Stimulated activated CD4-positive, alpha-beta T cell treated with anti-CD3 and anti-CD28 coated beads, Interleukin-2, amount 100 ng/mL, for 24 hours (primary cell): ENCODE measurements around the gene NR4A3.

Experiments
- DNase-seq, 2 donors: peaks; one replicate each; pipeline ENCODE4 v3.0.0-alpha.2; 2020

Gene NR4A3

DNA sequence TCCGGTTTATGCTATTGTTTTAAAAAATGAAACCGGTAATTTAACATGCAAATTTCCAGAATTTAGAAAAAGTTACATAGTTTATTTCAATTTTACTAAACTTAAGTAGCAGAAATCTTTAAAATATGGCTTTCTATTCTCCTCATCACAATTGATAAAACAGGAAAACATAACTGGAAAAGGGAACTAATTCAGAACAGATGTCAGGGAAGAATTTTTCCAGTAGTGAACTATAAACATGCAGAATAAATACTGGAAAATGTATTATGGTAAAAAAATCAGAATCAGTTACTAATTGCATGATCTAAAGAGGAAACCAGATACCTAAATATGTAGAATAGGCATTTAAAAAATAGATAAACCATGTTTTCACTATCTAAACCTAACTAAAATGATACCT, 7.3 kb upstream of the NR4A3 start:
- DNase-seq: no peak

GRCh38 chr9:99816392-99816791, 5.3 kb upstream of the NR4A3 start:
- no peak for DNase-seq

- DNase-seq: no peak
Measured at GRCh38 chr9:99818500-99818899, 3.2 kb upstream of the NR4A3 start.

- DNase-seq: peak; percentile 90 to 92
Measured at GRCh38 chr9:99819123-99819855, 2.4 kb upstream of the NR4A3 start.

DNA sequence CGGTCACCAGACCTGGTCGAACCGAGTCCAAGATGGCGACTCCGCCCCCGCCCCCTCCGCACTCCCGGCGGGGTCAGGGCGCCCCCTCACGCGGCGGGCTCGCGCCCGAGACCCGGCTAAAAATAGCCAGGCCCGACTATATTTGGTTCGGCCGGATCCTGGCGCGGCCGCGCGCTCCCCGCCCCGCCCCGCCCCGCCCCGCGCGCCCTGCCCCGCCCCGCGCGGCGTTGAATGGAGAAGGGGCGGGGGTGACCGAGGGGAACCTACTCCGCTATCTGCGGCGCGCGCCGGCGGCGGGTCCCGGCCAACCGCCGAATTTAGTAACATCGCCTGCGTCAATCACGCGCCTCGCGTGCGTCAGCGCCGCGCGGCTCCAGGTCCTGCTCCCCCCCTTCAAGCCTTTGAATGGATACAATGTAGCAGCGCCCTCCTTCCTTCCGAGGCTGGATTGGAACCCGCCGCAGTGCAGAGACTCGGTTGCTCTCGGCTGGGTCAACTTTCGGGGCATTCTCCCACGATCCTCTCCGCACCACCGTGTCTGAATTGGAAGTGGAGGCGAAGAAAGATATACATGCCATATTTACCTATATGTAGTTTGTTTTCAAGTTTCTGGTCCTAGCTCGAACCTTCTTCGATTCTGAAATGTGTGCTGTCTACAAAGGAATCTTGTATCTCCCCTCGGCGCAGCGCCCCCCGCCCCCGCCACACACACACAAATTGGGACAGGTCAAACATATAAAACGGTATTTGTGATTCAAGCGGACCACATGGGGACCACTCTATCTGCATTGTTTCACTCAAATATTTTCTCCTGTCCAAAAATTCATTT, 1.6 kb upstream of the NR4A3 start:
- peak; percentile 85 to 86 for DNase-seq

DNA sequence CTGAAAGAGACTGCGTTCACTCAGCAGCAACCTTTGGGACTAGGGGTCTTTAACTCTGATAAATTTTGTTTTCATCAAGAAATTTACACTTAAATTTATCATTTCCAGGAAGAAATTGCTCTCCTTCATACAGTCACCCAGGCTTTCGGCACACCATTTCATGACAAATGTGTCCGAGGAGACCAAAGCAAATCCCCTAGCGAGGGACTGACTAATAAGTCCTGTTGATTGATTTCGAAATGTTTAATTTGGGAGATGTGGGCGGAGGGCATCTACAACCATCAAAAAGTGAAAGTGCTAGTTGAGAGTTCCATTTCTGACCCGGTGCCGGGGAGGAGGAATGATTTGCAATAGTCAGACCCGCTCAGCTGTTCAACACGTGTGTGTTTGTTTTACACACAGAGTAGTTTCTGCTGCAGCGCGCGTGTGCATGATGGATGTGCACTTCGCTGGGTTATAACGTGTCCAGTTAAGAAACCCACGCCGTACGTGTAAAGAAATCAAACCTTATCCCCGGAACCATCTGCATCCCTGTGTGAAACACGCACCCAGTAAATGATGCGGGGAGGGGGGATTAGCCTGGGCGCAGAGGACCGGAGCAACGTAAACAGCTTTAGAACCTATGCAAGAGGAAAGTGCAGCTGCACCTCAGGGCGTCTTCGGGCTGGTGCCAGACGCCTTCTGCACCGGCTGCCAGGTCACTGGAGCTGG, 845 bp upstream of the NR4A3 start:
- DNase-seq: peak; percentile 59 to 64

DNA sequence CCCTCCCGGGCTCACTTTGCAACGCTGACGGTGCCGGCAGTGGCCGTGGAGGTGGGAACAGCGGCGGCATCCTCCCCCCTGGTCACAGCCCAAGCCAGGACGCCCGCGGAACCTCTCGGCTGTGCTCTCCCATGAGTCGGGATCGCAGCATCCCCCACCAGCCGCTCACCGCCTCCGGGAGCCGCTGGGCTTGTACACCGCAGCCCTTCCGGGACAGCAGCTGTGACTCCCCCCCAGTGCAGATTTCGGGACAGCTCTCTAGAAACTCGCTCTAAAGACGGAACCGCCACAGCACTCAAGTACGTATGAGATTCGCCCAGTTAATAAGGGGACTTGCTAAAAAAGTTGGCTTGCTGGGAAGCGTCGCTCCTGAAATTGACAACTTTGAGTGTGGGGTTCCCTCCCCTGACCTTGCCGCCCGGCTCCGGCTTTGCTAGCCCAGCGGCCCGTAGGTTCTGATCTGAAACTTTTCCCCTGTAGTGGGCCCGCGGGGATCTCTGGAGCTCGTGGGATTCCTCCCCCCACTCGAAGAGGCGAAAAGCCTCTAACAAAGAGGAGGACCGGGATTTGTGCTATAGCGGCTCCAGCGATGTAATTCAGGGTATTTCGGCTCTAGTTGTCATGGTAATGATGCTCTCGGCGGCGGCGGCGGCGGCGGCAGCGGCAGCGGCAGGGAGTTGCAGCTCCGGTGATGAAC, 572 bp downstream of the NR4A3 start:
- DNase-seq: peak; percentile 55 to 65

GRCh38 chr9:99822806-99823591, 1.3 kb downstream of the NR4A3 start:
- peak in 1 of 2 donors; percentile 35 for DNase-seq

GRCh38 chr9:99823681-99824377, 2.1 kb downstream of the NR4A3 start:
- peak; percentile 84 to 90 for DNase-seq

DNA sequence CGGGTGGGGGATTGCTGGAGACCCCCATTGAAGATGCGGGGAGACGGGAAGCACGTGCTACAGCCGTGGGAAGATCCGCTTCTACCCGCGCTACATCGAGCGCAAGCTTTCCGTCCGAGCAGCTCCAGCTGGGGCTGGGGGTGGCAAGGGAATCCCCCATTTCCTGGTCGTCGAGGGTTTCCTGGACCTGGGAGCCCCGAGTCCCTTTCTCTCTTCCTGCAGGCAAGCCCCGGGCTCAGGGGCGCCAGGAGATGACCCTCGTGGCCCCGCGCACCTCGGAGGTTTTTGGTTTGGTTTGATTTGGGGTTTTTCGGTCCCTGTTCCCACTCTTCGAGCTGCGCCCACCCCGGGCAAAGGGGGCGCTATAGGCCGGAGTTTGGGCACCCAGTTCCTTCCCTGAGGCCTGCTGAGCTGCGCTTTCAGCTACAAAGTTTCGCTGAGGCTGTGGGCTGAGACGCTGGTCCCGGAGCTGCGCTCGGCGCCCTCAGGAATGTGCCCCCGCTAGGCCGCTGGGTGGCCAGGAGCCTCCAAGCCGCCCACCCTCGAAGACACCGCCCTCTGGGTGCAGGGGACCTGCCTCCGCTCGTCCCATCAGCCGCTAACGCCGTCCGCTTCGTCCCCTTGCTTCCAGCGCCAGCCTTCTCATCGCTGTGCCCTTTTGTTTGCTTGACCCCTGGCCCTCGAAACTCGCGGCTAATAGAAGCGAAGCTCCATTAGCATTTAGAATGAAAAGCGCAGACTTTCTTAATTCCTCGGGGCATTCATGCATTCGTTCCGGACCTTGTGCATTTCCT, 2.9 kb downstream of the NR4A3 start:
- DNase-seq: peak; percentile 72 to 76

DNA sequence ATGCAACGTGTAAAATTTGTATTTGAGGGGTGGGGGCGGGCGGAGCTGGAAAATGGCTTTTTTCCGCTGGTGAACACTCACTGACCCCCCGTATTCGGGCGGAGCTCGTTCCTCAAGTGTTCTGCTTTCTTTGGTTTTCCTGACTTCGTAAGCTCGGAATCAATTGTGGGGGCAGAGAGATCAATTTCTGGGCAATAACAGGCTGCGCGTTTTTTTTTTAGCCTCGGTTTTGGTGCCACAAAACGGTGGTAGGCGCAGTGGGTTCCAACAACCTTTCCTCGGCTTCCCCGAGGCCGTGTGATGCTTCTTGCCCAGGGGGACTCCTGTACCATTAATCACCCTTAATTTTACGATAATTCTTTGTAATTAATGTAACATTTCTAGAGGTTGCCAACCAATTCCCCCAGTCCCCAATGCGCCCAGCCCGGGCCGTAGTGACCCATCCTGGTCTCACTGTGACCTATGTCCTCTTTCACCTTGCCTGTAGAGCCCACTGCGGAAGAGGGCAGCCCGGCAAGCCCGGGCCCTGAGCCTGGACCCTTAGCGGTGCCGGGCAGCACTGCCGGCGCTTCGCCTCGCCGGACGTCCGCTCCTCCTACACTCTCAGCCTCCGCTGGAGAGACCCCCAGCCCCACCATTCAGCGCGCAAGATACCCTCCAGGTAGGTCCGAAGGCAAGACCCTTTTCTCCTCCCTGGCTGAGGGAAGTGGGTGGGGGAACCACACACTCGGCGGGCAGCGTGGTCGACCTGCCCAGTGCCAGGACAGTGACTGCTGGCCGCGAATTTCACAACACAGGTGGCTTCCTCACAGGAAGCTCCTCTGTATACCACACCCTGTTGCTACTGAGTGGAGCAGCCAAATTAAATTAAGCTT, 3.7 kb downstream of the NR4A3 start:
- DNase-seq: no peak

DNA sequence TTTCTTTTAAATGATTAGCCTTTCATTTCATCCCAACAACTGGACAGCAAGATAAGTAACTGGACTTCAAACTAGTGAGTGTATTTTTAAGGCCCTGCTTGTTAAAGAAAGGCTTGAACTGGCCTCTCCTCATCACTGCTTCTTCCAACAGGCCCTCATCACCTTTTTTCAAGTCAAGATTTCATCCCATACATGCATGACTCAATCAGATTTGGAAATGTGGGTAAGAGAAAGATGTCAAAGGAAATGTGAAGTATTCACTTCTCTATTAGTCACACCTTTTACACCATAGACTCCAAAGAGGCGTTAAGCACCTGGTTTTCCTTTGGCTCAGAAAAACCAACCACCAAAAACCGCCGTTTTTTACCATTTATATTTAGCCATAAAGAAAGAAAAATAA, 4.9 kb downstream of the NR4A3 start:
- DNase-seq: no peak

DNA sequence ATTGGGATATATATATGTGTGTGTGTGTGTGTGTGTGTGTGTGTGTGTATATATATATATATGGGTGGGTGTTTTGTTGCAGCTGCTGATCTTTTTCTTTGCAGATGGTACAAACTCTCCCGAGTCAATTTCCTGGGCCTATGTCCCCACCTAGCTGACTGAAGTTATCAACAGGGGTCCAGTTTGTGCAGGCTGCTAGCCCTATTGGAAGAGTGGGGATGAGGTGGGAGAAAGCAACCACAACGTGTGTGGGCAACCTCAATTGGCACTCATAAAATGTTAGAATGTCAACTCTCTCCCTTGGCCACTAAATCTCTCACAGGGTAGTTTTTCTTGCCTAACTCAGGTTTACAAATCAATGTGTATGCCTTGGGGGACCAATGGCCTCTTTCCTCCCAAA, 5.6 kb downstream of the NR4A3 start:
- no peak for DNase-seq

- no peak for DNase-seq
Measured at GRCh38 chr9:99828054-99828416, 6.3 kb downstream of the NR4A3 start.

DNA sequence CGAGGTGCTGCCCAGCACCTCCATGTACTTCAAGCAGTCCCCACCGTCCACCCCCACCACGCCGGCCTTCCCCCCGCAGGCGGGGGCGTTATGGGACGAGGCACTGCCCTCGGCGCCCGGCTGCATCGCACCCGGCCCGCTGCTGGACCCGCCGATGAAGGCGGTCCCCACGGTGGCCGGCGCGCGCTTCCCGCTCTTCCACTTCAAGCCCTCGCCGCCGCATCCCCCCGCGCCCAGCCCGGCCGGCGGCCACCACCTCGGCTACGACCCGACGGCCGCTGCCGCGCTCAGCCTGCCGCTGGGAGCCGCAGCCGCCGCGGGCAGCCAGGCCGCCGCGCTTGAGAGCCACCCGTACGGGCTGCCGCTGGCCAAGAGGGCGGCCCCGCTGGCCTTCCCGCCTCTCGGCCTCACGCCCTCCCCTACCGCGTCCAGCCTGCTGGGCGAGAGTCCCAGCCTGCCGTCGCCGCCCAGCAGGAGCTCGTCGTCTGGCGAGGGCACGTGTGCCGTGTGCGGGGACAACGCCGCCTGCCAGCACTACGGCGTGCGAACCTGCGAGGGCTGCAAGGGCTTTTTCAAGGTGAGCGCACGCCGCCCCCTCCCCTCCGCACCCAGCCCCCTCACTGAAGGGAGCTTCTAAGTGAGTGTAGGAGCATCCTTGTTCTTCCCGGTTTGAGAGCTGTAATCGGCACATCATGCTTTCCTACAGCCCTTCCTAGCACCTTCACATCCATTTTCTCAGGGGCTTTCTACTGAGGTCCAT, 6.9 kb downstream of the NR4A3 start:
- DNase-seq: no peak

DNA sequence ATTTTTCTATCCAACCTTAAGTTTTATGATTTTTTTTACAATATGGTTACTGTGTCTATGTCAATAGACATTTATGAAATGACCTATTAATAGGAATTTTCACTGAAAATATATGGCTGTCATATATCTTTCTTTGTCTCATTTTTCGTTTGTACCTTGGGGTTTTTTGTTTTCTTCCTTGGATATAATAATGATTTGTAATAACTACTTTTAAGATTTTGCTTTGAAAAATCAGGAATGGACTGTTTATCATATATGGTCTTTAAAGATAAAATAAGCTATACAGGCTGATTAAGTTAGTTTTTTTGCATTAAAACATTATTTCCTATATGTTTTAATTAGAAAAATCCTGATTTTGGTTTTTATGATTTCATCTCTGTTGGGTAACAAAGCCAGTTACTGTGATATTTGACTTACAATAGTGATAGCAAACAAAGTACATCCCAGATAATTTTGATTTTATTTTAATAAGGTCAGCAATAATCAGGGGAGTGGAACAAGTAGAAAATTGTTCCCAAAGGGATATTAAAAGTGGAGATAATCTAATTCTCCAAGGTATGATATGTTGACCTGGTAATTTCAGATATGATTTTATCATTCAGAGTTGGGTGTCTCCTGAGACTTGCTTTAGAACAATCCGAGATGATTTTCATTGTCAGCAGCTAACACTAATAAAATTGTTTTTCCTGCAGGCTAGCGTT, 10.3 kb downstream of the NR4A3 start:
- no peak for DNase-seq

DNA sequence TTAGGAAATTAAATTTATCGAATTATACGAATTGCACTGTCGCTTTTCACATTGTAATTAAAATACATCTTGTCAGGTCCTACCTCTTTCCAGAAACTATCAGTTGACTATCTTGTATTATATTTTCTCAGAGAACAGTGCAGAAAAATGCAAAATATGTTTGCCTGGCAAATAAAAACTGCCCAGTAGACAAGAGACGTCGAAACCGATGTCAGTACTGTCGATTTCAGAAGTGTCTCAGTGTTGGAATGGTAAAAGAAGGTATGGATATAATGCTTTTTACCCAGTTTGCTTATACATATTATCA, 10.8 kb downstream of the NR4A3 start:
- no peak for DNase-seq

DNA sequence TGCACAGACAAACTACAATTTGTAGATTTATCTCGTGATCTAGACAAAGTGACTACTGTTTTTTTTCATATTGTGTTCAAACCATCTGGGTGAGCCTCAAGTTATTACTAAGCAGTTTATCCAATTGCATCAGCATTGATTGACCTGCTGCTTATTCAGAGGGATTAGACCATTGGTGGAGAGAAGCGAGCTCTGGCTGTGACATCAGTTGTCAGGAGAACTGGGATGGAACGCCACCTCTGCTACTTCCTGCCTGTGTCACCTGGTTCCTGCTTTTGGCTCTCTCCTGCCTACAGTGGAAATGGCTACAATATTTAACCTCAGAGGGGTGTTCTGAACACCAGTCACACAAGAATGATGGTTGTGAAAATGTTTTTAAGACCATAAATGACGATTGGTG, 12.1 kb downstream of the NR4A3 start:
- DNase-seq: no peak

DNA sequence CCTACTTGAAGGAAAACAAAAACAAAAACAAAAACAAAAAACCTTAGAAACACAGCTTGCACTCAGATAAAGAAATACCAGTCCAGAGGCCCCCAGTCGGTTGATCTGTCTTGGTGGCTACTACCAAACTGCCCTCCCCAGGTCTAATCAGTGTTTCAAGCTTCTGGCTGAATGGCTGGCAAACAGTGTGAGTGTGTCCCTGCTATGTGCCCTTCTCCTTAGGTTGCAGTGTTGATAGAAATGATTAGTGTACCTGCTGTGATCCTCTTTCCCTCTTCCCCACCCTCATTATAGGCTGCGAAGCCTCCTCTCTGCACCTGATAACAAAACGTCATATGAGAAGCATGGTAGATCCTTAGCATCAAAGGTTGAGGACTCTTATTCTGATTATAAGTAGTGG, 12.8 kb downstream of the NR4A3 start:
- no peak for DNase-seq
